H1 (cell line): ENCODE measurements around the gene SLC13A5.

Experiments
- EP300 ChIP-seq, 2 experiments: IDR thresholded peaks; 1 replicate in 1 of 2; 2 replicates in 1 of 2; pipeline ENCODE4 v1.6.1; 2011 to 2012; ENCODE audit warnings: low read depth in 2 of 2, low read length in 2 of 2, mild to moderate bottlenecking in 2 of 2, borderline replicate concordance in 1 of 2, inconsistent platforms in 1 of 2, moderate library complexity in 1 of 2
- HDAC2 ChIP-seq, 2 experiments: fragments of 300-600 bp in 1 of 2; sonication (generic) in 1 of 2; IDR thresholded peaks; 2 replicates each; pipeline ENCODE4 v1.6.1; 2011 to 2012; ENCODE audit warnings: low read depth in 2 of 2, low read length in 2 of 2, mild to moderate bottlenecking in 2 of 2, moderate library complexity in 2 of 2, borderline replicate concordance in 1 of 2, inconsistent platforms in 1 of 2
- JUND ChIP-seq: IDR thresholded peaks from 2 replicates; pipeline ENCODE4 v1.6.1; 2011; ENCODE audit warnings: mild to moderate bottlenecking, improper control_type of control experiment, low read length
- TF ChIP-seq, protein P1 (sequence below), 3 experiments: IDR thresholded peaks; 1 replicate in 2 of 3; 2 replicates in 1 of 3; pipeline versions ENCODE4 v1.5.1 to v1.6.1; 2011; ENCODE audit warnings: low read length in 3 of 3, mild to moderate bottlenecking in 3 of 3, inconsistent platforms in 2 of 3, low read depth in 1 of 3, moderate library complexity in 1 of 3; ENCODE audit not compliant: insufficient read depth in 1 of 3; ENCODE audit errors: control extremely low read depth in 1 of 3

GRCh38 chr17:6702567-6703215 is 10.5 kb downstream of the SLC13A5 start:
- TF ChIP-seq EP300 (IDR thresholded peaks at IDR 0.05; ENCODE audit: borderline replicate concordance in 1 of 2, low read depth in 2 of 2, low read length in 2 of 2) (no peak), JUND (no peak), HDAC2 (IDR thresholded peaks at IDR 0.05; ENCODE audit: borderline replicate concordance in 1 of 2, low read depth in 2 of 2, low read length in 2 of 2) (no peak)
- TF ChIP-seq, protein P1, sequence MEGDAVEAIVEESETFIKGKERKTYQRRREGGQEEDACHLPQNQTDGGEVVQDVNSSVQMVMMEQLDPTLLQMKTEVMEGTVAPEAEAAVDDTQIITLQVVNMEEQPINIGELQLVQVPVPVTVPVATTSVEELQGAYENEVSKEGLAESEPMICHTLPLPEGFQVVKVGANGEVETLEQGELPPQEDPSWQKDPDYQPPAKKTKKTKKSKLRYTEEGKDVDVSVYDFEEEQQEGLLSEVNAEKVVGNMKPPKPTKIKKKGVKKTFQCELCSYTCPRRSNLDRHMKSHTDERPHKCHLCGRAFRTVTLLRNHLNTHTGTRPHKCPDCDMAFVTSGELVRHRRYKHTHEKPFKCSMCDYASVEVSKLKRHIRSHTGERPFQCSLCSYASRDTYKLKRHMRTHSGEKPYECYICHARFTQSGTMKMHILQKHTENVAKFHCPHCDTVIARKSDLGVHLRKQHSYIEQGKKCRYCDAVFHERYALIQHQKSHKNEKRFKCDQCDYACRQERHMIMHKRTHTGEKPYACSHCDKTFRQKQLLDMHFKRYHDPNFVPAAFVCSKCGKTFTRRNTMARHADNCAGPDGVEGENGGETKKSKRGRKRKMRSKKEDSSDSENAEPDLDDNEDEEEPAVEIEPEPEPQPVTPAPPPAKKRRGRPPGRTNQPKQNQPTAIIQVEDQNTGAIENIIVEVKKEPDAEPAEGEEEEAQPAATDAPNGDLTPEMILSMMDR (IDR thresholded peaks at IDR 0.05; ENCODE audit: control extremely low read depth in 1 of 3, insufficient read depth in 1 of 3, low read depth in 1 of 3, low read length in 3 of 3) = no peak
